ENCODE measurements around the gene BRCA2.

The BRCA2 gene

GRCh38 chr13:32438871-32439270, 123.6 kb downstream of the BRCA2 start:
- Histone ChIP-seq H3K27ac (ENCODE audit: low read depth, low read length) (no peak overlapping the region), H3K36me3 (ENCODE audit: control insufficient read depth in 5 of 5, insufficient read depth in 5 of 5, low read length in 5 of 5) (peaks cover 0 to 16% (median 11%) of the 10 kb centered on the region in 5 donors), H3K9ac (ENCODE audit: low read length in 5 of 5) (no peak overlapping the region), H3K27me3 (ENCODE audit: control insufficient read depth in 5 of 5, insufficient read depth in 4 of 5, low read length in 5 of 5) (no peaks in the 10 kb centered on the region), H3K4me3 (ENCODE audit: low read depth in 1 of 5, low read length in 5 of 5) (no peak overlapping the region), H3K9me3 (ENCODE audit: control insufficient read depth in 5 of 5, low read length in 5 of 5) (no peaks in the 10 kb centered on the region), H3K4me1 (ENCODE audit: control insufficient read depth in 5 of 5, insufficient read depth in 5 of 5, low read length in 5 of 5) (no peaks in the 10 kb centered on the region)

- H3K4me3 ChIP-seq (ENCODE audit: low read depth in 1 of 5, low read length in 5 of 5), result no peak overlapping the region
These were observed 127.8 kb downstream of the BRCA2 start for GRCh38 chr13:32443111-32443510.

GRCh38 chr13:32445461-32445860, 130.2 kb downstream of the BRCA2 start:
- Histone ChIP-seq H3K36me3 (ENCODE audit: control insufficient read depth in 5 of 5, insufficient read depth in 5 of 5, low read length in 5 of 5) (peaks cover 0 to 12% (median 2%) of the 10 kb centered on the region in 5 donors), H3K9ac (ENCODE audit: low read length in 5 of 5) (no peak overlapping the region), H3K4me3 (ENCODE audit: low read depth in 1 of 5, low read length in 5 of 5) (no peak overlapping the region), H3K4me1 (ENCODE audit: control insufficient read depth in 5 of 5, insufficient read depth in 5 of 5, low read length in 5 of 5) (no peaks in the 10 kb centered on the region), H3K27ac (ENCODE audit: low read depth, low read length) (no peak overlapping the region), H3K9me3 (ENCODE audit: control insufficient read depth in 5 of 5, low read length in 5 of 5) (no peaks in the 10 kb centered on the region), H3K27me3 (ENCODE audit: control insufficient read depth in 5 of 5, insufficient read depth in 4 of 5, low read length in 5 of 5) (no peaks in the 10 kb centered on the region)

More at GRCh38 chr13:32443111-32443510, 127.8 kb downstream of the BRCA2 start:
- H3K9me3 ChIP-seq (ENCODE audit: control insufficient read depth in 5 of 5, low read length in 5 of 5), result no peaks in the 10 kb centered on the region
- H3K27ac ChIP-seq (ENCODE audit: low read depth, low read length), result no peak overlapping the region
- H3K4me1 ChIP-seq (ENCODE audit: control insufficient read depth in 5 of 5, insufficient read depth in 5 of 5, low read length in 5 of 5), result no peaks in the 10 kb centered on the region
- no peaks in the 10 kb centered on the region for H3K27me3 ChIP-seq (ENCODE audit: control insufficient read depth in 5 of 5, insufficient read depth in 4 of 5, low read length in 5 of 5)
- H3K36me3 ChIP-seq (ENCODE audit: control insufficient read depth in 5 of 5, insufficient read depth in 5 of 5, low read length in 5 of 5), result peaks cover 0 to 12% (median 5%) of the 10 kb centered on the region in 5 donors
- H3K9ac ChIP-seq (ENCODE audit: low read length in 5 of 5), result no peak overlapping the region

- Histone ChIP-seq H3K4me3 (ENCODE audit: low read depth in 1 of 5, low read length in 5 of 5) (no peak overlapping the region), H3K9ac (ENCODE audit: low read length in 5 of 5) (no peak overlapping the region), H3K27me3 (ENCODE audit: control insufficient read depth in 5 of 5, insufficient read depth in 4 of 5, low read length in 5 of 5) (no peaks in the 10 kb centered on the region), H3K36me3 (ENCODE audit: control insufficient read depth in 5 of 5, insufficient read depth in 5 of 5, low read length in 5 of 5) (peaks cover 0 to 12% (median 2%) of the 10 kb centered on the region in 5 donors), H3K27ac (ENCODE audit: low read depth, low read length) (no peak overlapping the region), H3K9me3 (ENCODE audit: control insufficient read depth in 5 of 5, low read length in 5 of 5) (no peaks in the 10 kb centered on the region), H3K4me1 (ENCODE audit: control insufficient read depth in 5 of 5, insufficient read depth in 5 of 5, low read length in 5 of 5) (no peaks in the 10 kb centered on the region)
These were observed 130.9 kb downstream of the BRCA2 start for GRCh38 chr13:32446220-32446619.

- Histone ChIP-seq H3K4me1 (ENCODE audit: control insufficient read depth in 5 of 5, insufficient read depth in 5 of 5, low read length in 5 of 5) (no peaks in the 10 kb centered on the region), H3K36me3 (ENCODE audit: control insufficient read depth in 5 of 5, insufficient read depth in 5 of 5, low read length in 5 of 5) (peaks cover 0 to 12% (median 2%) of the 10 kb centered on the region in 5 donors), H3K27me3 (ENCODE audit: control insufficient read depth in 5 of 5, insufficient read depth in 4 of 5, low read length in 5 of 5) (no peaks in the 10 kb centered on the region), H3K9ac (ENCODE audit: low read length in 5 of 5) (no peak overlapping the region), H3K27ac (ENCODE audit: low read depth, low read length) (no peak overlapping the region), H3K9me3 (ENCODE audit: control insufficient read depth in 5 of 5, low read length in 5 of 5) (no peaks in the 10 kb centered on the region), H3K4me3 (ENCODE audit: low read depth in 1 of 5, low read length in 5 of 5) (no peak overlapping the region)
These were observed 131.6 kb downstream of the BRCA2 start for GRCh38 chr13:32446773-32447465.

GRCh38 chr13:32447894-32448623, 132.8 kb downstream of the BRCA2 start:
- H3K27me3 ChIP-seq (ENCODE audit: control insufficient read depth in 5 of 5, insufficient read depth in 4 of 5, low read length in 5 of 5), result no peaks in the 10 kb centered on the region

GRCh38 chr13:32448972-32449371, 133.7 kb downstream of the BRCA2 start:
- Histone ChIP-seq H3K9me3 (ENCODE audit: control insufficient read depth in 5 of 5, low read length in 5 of 5) (peaks cover 0 to 3% (median 0%) of the 10 kb centered on the region in 5 donors), H3K9ac (ENCODE audit: low read length in 5 of 5) (no peak overlapping the region), H3K36me3 (ENCODE audit: control insufficient read depth in 5 of 5, insufficient read depth in 5 of 5, low read length in 5 of 5) (peaks cover 0 to 9% (median 2%) of the 10 kb centered on the region in 5 donors), H3K27ac (ENCODE audit: low read depth, low read length) (no peak overlapping the region), H3K27me3 (ENCODE audit: control insufficient read depth in 5 of 5, insufficient read depth in 4 of 5, low read length in 5 of 5) (no peaks in the 10 kb centered on the region), H3K4me1 (ENCODE audit: control insufficient read depth in 5 of 5, insufficient read depth in 5 of 5, low read length in 5 of 5) (no peaks in the 10 kb centered on the region), H3K4me3 (ENCODE audit: low read depth in 1 of 5, low read length in 5 of 5) (no peak overlapping the region)

More at GRCh38 chr13:32447894-32448623, 132.8 kb downstream of the BRCA2 start:
- H3K9ac ChIP-seq (ENCODE audit: low read length in 5 of 5), result no peak overlapping the region
- peaks cover 0 to 12% (median 2%) of the 10 kb centered on the region in 5 donors for H3K36me3 ChIP-seq (ENCODE audit: control insufficient read depth in 5 of 5, insufficient read depth in 5 of 5, low read length in 5 of 5)
- peaks cover 0 to 3% (median 0%) of the 10 kb centered on the region in 5 donors for H3K9me3 ChIP-seq (ENCODE audit: control insufficient read depth in 5 of 5, low read length in 5 of 5)
- H3K4me3 ChIP-seq (ENCODE audit: low read depth in 1 of 5, low read length in 5 of 5), result no peak overlapping the region
- H3K27ac ChIP-seq (ENCODE audit: low read depth, low read length), result no peak overlapping the region
- H3K4me1 ChIP-seq (ENCODE audit: control insufficient read depth in 5 of 5, insufficient read depth in 5 of 5, low read length in 5 of 5), result no peaks in the 10 kb centered on the region

Measured in subcutaneous abdominal adipose tissue (tissue), 5 donors.